ENCODE data around the gene PRIMPOL.
"Not testable (repeated sequence)": the region's sequence is repeated elsewhere in the genome, so short reads cannot be mapped to it uniquely, and the experiment has no call there.

PRIMPOL gene

DNA sequence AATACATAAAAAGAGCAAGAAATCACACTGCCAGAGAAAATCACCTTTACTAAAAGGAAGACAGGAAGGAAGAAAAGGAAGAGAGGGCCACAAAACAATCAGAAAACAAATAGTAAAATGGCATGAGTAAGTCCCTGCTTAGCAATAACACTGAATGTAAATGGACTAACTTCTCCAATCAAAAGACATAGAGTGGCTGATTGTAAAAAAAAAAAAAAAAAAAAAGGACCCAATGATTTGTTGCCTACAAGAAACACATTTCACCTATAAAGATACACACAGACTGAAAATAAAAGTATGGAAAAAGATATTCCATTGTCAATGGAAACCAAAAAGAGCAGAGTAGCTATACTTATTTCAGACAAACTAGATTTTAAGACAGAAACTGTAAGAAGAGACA, 71.7 kb downstream of the PRIMPOL start:
- DNase-seq, result no peak

GRCh38 chr4:184722798-184723197, 73.3 kb downstream of the PRIMPOL start:
- DNase-seq, result no peak

DNA sequence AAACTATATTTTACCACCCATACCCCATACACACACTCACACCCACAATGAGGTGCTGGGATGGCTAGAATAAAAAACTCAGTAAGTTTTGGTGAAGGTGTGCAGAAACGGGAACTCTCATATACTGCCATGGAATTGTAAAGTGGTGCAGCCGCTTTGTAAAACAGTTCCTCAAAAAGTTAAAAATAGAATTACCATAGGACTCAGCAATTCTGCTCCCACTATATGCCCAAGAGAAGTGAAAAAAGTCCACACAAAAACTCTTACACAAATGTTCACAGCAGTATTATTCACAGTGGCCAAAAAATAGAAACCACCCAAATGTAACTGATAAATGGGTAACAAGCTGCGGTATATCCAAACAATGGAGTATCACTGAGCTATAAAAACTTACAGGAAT, 77.9 kb downstream of the PRIMPOL start:
- DNase-seq, result no peak

DNA sequence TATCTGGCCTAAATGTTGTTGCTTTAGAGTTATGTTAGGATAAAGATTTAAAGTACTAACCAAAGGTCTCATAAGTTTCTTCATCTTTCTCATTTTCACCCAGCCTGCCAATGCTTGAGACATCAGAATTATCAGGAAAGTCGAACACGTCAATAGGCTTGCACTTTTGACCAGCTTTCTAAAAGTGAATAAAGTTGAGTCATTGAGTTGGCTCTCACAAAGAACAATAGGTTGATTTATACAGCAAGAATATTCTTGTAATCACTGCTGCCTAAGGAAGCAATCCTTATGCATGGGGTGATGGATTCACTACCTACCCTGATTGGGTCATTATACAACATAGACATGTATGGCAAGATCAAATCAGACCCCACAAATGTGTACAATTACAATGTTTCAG, 79.3 kb downstream of the PRIMPOL start:
- no peak for DNase-seq

DNA sequence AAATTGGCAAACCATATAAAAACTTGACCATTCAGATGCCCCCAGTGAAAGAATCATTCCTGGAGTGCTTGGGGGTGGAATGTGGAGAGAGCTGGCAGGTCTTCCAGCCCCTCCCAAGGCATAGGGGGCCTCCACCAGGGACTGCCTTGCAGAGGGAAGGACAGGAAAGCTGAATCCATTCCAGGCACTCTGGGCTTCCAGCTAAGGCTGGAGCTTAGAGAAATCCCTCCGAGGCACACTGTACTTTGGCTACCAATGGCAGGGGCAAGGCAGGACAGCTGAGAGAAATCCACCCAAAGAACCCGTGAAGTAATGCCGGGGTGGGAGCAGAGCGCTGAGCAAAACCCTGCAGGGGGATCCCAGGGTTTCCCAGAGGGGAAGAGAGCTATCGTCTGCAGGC, 80.4 kb downstream of the PRIMPOL start:
- DNase-seq, result no peak

- DNase-seq, result no peak
These were observed 81.5 kb downstream of the PRIMPOL start for GRCh38 chr4:184731056-184731455.

DNA sequence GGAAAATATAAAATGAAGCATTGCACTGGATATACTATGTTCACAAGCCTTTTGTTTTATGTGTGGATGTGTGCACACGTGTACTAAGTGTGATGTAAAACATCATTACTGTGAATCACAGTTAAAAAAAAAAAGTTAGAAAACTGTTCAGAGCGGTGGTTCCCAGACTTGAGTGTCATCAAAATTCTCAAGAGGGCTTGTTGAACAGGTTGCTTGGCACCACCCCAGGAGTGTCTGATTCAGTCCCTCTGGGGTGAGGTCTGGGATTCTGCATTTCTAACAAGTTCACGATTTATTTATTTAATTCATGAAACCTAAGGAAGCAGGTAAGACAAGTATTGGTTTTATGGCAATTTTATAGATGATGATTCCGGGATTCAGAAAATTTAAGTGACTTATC, 82.6 kb downstream of the PRIMPOL start:
- no peak for DNase-seq

GRCh38 chr4:184733654-184734524, 84.4 kb downstream of the PRIMPOL start, which contains the start of gene CENPU:
Gene CENPU (minus strand): TSS chr4:184734096. CDS start chr4:184734062, 34 bp downstream.
- DNase-seq, result peak; percentile 93

GRCh38 chr4:184734758-184735157, 85.2 kb downstream of the PRIMPOL start:
- DNase-seq, result no peak

DNA sequence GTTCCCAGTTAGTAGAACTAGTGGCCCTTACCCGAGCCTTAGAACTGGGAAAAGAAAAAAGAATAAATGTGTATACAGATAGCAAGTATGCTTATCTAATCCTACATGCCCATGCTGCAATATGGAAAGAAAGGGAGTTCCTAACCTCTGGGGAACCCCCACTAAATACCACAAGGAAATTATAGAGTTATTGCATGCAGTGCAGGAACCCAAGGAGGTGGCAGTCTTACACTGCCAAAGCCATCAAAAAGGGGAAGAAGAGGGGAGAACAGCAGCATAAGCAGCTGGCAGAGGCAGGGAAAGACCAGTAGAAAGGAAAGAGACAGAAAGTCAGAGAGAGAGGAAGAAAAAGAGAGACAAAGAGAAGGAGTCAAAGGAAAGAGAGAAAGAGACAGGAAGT, 90.0 kb downstream of the PRIMPOL start:
- not testable (repeated sequence) for DNase-seq

DNA sequence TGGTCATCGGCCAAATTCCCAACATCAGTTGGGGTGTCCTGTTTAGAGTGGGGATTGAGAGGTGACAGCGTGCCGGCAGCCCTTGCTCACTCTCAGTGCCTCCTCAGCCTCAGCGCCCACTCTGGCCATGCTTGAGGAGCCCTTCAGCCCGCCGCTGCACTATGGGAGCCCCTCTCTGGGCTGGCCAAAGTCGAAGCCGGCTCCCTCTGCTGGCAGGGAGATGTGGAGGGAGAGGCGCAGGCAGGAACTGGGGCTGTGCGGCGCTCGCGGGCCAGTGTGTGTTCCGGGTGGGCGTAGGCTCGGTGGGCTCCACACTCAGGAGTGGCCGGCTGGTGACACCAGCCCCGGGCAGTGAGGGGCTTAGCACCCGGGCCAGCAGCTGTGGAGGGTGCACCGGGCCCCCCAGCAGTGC, 91.4 kb downstream of the PRIMPOL start:
- no peak for DNase-seq

GRCh38 chr4:184741651-184742050, 92.1 kb downstream of the PRIMPOL start:
- not testable (repeated sequence) for DNase-seq

DNA sequence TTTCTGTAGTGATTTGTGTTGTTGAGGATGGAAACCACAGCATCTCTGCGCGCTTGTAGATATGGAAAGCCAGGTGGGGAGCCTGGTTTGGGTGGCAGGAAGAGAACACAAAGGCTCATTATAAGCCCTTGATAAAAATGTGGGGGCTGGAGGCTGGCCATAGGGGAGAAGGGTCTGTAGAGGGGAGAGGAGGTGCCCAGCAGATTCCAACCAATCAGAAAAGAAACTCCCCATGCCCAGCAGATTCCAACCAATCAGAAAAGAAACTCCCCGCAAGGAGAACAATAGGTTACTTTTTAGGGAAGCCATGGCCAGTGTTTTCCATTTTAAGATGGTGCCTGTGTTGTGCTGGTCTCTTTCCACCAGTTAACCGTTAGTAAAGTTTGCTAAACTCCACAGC, 94.1 kb downstream of the PRIMPOL start:
- no peak for DNase-seq

GRCh38 chr4:184744236-184744635, 94.7 kb downstream of the PRIMPOL start:
- DNase-seq, result no peak

All from activated CD8-positive, alpha-beta memory T cell treated with anti-CD3 and anti-CD28 coated beads, Interleukin-2, amount 50 U/mL, for 4 hours (primary cell).